ENCODE data around the gene SHC2.

Gene SHC2

GRCh38 chr19:375395-376110, 85.3 kb downstream of the SHC2 start:
- DNase-seq (ENCODE audit: low read depth in 3 of 3, low spot score in 1 of 3): no peak

GRCh38 chr19:374886-375235, 86.0 kb downstream of the SHC2 start:
- no peak for DNase-seq (ENCODE audit: low read depth in 3 of 3, low spot score in 1 of 3)

GRCh38 chr19:374183-374885, 86.5 kb downstream of the SHC2 start:
- no peak for DNase-seq (ENCODE audit: low read depth in 3 of 3, low spot score in 1 of 3)

- DNase-seq (ENCODE audit: low read depth in 3 of 3, low spot score in 1 of 3): no peak
Observed at GRCh38 chr19:373391-374182, 87.2 kb downstream of the SHC2 start.

GRCh38 chr19:372306-372890, 88.4 kb downstream of the SHC2 start:
- DNase-seq (ENCODE audit: low read depth in 3 of 3, low spot score in 1 of 3): no peak

- no peak for DNase-seq (ENCODE audit: low read depth in 3 of 3, low spot score in 1 of 3)
Observed at GRCh38 chr19:371501-372168, 89.2 kb downstream of the SHC2 start.

GRCh38 chr19:370641-371330, 90.0 kb downstream of the SHC2 start:
- no peak for DNase-seq (ENCODE audit: low read depth in 3 of 3, low spot score in 1 of 3)

- no peak for DNase-seq (ENCODE audit: low read depth in 3 of 3, low spot score in 1 of 3)
Observed at GRCh38 chr19:369876-370275, 91.0 kb downstream of the SHC2 start.

- DNase-seq (ENCODE audit: low read depth in 3 of 3, low spot score in 1 of 3): no peak
Observed at GRCh38 chr19:369256-369655, 91.6 kb downstream of the SHC2 start.

- DNase-seq (ENCODE audit: low read depth in 3 of 3, low spot score in 1 of 3): no peak
Observed at GRCh38 chr19:368630-369024, 92.2 kb downstream of the SHC2 start.

- DNase-seq (ENCODE audit: low read depth in 3 of 3, low spot score in 1 of 3): no peak
Observed at GRCh38 chr19:367963-368629, 92.7 kb downstream of the SHC2 start.

- DNase-seq (ENCODE audit: low read depth in 3 of 3, low spot score in 1 of 3): no peak
Observed at GRCh38 chr19:367561-367960, 93.3 kb downstream of the SHC2 start.

- no peak for DNase-seq (ENCODE audit: low read depth in 3 of 3, low spot score in 1 of 3)
Observed at GRCh38 chr19:366951-367350, 93.9 kb downstream of the SHC2 start.
